Heart right ventricle (tissue), 16 donors: Measurements from ENCODE around the gene NRXN3. TPM values are rescaled to one million over a fixed set of nuclear protein-coding genes. Genes with fewer than 3 reads are reported as not detected.

ENCODE experiments used
- ATAC-seq, 8 donors: fragments of 200-7000 bp; cut with Tn5 transposase; one replicate each; pipeline ENCODE4 v1.9.1; 2020; ENCODE audit warnings: mild to moderate bottlenecking in 8 of 8, moderate library complexity in 8 of 8, moderate number of reproducible peaks in 1 of 8
- DNase-seq, 2 donors: peaks; one replicate each; pipeline ENCODE4 v3.0.0-alpha.2; 2020
- H3K27ac ChIP-seq, 10 donors: fragments of 200-600 bp; sonication (generic) in 2 of 10; one replicate each; pipeline versions ENCODE4 v1.5.0 to v1.8.0; 2020 to 2022; ENCODE audit warnings: mild to moderate bottlenecking in 3 of 10
- H3K27me3 ChIP-seq, 7 donors: fragments of 200-600 bp; one replicate each; pipeline ENCODE4 v1.8.0; 2021 to 2022; ENCODE audit warnings: mild to moderate bottlenecking in 2 of 7
- H3K36me3 ChIP-seq, 9 donors: fragments of 200-600 bp; sonication (generic) in 1 of 9; one replicate each; pipeline versions ENCODE4 v1.5.0 to v1.8.0; 2020 to 2022; ENCODE audit warnings: mild to moderate bottlenecking in 2 of 9
- H3K4me1 ChIP-seq, 9 donors: fragments of 200-600 bp; sonication (generic) in 1 of 9; one replicate each; pipeline versions ENCODE4 v1.5.0 to v1.8.0; 2020 to 2022; ENCODE audit warnings: mild to moderate bottlenecking in 4 of 9
- H3K4me3 ChIP-seq, 10 donors: fragments of 200-600 bp; sonication (generic) in 2 of 10; one replicate each; pipeline versions ENCODE4 v1.5.0 to v1.8.0; 2020 to 2022; ENCODE audit warnings: mild to moderate bottlenecking in 7 of 10, moderate library complexity in 2 of 10
- H3K9me3 ChIP-seq, 11 donors: fragments of 200-600 bp in 10 of 11; sonication (generic) in 2 of 11; one replicate each; pipeline versions ENCODE4 v1.5.0 to v1.8.0; 2013 to 2022; ENCODE audit warnings: mild to moderate bottlenecking in 2 of 11, control low read depth in 1 of 11, moderate library complexity in 1 of 11
- CTCF ChIP-seq, 9 donors: fragments of 200-600 bp; sonication (generic) in 2 of 9; IDR thresholded peaks; one replicate each; pipeline versions ENCODE4 v1.5.0 to v1.8.0; 2021 to 2022; ENCODE audit warnings: antibody characterized with exemption in 9 of 9, mild to moderate bottlenecking in 5 of 9, moderate library complexity in 1 of 9
- WGBS, 2 donors: extraction: QIAGEN DNeasy Blood & Tissue Kit; methylation state at CpG; one replicate each; pipeline ENCODE4 v1.1.7; 2013; ENCODE audit warnings: inconsistent platforms in 1 of 2; 5-methylcytosine and 5-hydroxymethylcytosine counted together
- intact Hi-C, 10 donors: fragments of 100-400 bp; cut with DNase I; formaldehyde crosslinking; loops; one replicate each; pipeline versions ENCODE4 v1.11.1 to v1.14.2; 2022
- polyA plus RNA-seq, 2 donors: library from polyadenylated mRNA; stranded (reverse); fragments of 200-250 nt; gene quantifications; one replicate each; pipeline ENCODE4 v1.2.3, GENCODE V29; 2013
- total RNA-seq, 10 donors: library from RNA; stranded (reverse); fragmentation: NEBNext Ultra II Directional in 3 of 10; extraction: Animal tissue kit (Norgen Biotek cat#: 25700) in 3 of 10; gene quantifications; one replicate each; pipeline versions ENCODE4 v1.2.1 to v1.2.4, GENCODE V29; 2021 to 2023
- donor health status: Arrhythmogenic right ventricular cardiomyopathy.
- donor health status: ischemic (EF 13 %, LVEDD 7.1; RV severe dilation, severe dysfunction).
- donor health status: healthy with polysubstance abuse.
- donor health status: DM: no; HTN: yes; CAD: no.
- donor health status: DM: no; HTN: no; CAD: no.
- donor health status: ischemic (EF 25% LVEDD 6.9; RV normal size, moderate dysfunction).
- donor health status: ischemic (EF 25% LVEDD 5.7; RV mildly dilated, moderate dysfunction).
- donor health status: healthy.
- donor health status: DM: yes; HTN: yes; CAD: no.
- donor health status: Ischemic cardiomyopathy.
- donor health status: ischemic (EF 35%, LVEDD 5.7; RV mildly dilated, moderate dysfunction).
- donor health status: nonischemic (EF 11% LVEDD 7.7; RV severe dilation, severe dysfunction).
- donor health status: DM: yes; HTN: yes; CAD: no.
- donor health status: PGD.
- donor health status: ischemic (EF 29% LVEDD 5.4; RV normal size, mild dysfunction).
- donor health status: nonischemic (EF 23%, LVEDD 6.1; RV moderate dilation, normal function).

The NRXN3 gene
- total and polyA plus RNA-seq, 12 donors = 0.23 to 1.8 (median 0.87) TPM

GRCh38 chr14:78666336-78667056 lies 496.3 kb downstream of the NRXN3 start:
- DNase-seq (no peak), ATAC-seq (no peak)
- H3K4me1 ChIP-seq = no peaks in the 10 kb centered on the region
- TF ChIP-seq CTCF (IDR thresholded peaks at IDR 0.05) = no peak
- intact Hi-C loops = no loop called here
- H3K9me3 ChIP-seq = peaks cover 0 to 2% (median 0%) of the 10 kb centered on the region in 11 donors
- no peaks in the 10 kb centered on the region for H3K36me3 ChIP-seq
- no peaks in the 10 kb centered on the region for H3K27me3 ChIP-seq
- no peak overlapping the region for H3K4me3 ChIP-seq
- WGBS, 2 donors = 55 to 63% methylated on average over 5 of the region's 5 CpGs
- H3K27ac ChIP-seq = no peak overlapping the region

- intact Hi-C loops = no loop called here
- 57 to 65% methylated on average over 1 of the region's 1 CpG for WGBS, 2 donors
- Histone ChIP-seq H3K27ac (no peak overlapping the region), H3K9me3 (peaks cover 0 to 2% (median 0%) of the 10 kb centered on the region in 11 donors), H3K4me3 (no peak overlapping the region), H3K36me3 (no peaks in the 10 kb centered on the region), H3K27me3 (no peaks in the 10 kb centered on the region), H3K4me1 (no peaks in the 10 kb centered on the region)
- no peak for TF ChIP-seq CTCF (IDR thresholded peaks at IDR 0.05)
- ATAC-seq (no peak), DNase-seq (no peak)
Measured at GRCh38 chr14:78667141-78667540, 497.0 kb downstream of the NRXN3 start.

GRCh38 chr14:78673845-78674244 lies 503.7 kb downstream of the NRXN3 start:
- Histone ChIP-seq H3K4me3 (no peak overlapping the region), H3K36me3 (no peaks in the 10 kb centered on the region), H3K27ac (no peak overlapping the region), H3K4me1 (no peaks in the 10 kb centered on the region), H3K27me3 (no peaks in the 10 kb centered on the region), H3K9me3 (peaks cover 0 to 7% (median 0%) of the 10 kb centered on the region in 11 donors)
- no peak for ATAC-seq
- DNase-seq = no peak
- intact Hi-C loops = no loop called here
- 68 to 76% methylated on average over 3 of the region's 3 CpGs for WGBS, 2 donors
- TF ChIP-seq CTCF (IDR thresholded peaks at IDR 0.05) = no peak

GRCh38 chr14:78674820-78675219 lies 504.6 kb downstream of the NRXN3 start:
- peaks cover 0 to 7% (median 0%) of the 10 kb centered on the region in 11 donors for H3K9me3 ChIP-seq
- ATAC-seq = no peak
- H3K27me3 ChIP-seq = no peaks in the 10 kb centered on the region

More at GRCh38 chr14:78674820-78675219, 504.6 kb downstream of the NRXN3 start:
- no peak for DNase-seq
- Histone ChIP-seq H3K36me3 (no peaks in the 10 kb centered on the region), H3K4me1 (no peaks in the 10 kb centered on the region), H3K4me3 (no peak overlapping the region), H3K27ac (no peak overlapping the region)
- no peak for TF ChIP-seq CTCF (IDR thresholded peaks at IDR 0.05)
- intact Hi-C loops = no loop called here
